ENCODE measurements around the gene PALM.

The PALM gene

GRCh38 chr19:782185-782877 lies 73.6 kb downstream of the PALM start:
- DNase-seq (ENCODE audit: extremely low spot score), result no peak
- ChIA-PET POLR2A (interaction anchor here (1.0 kb wide), 1 partner anchor 17 kb away, joined by 3 read pairs; no protein-coding TSS in a partner anchor), CTCF (no interaction called here)
- no peak for TF ChIP-seq SUZ12 (IDR thresholded peaks at IDR 0.05)
- no peak for TF ChIP-seq BHLHE40 (IDR thresholded peaks at IDR 0.05; ENCODE audit: borderline replicate concordance)
- no peak for TF ChIP-seq TARDBP (IDR thresholded peaks at IDR 0.05)
- TF ChIP-seq LEF1 (IDR thresholded peaks at IDR 0.05; ENCODE audit: borderline replicate concordance), result no peak
- no peak for TF ChIP-seq CTBP1 (IDR thresholded peaks at IDR 0.05; ENCODE audit: borderline replicate concordance)
- no peak for TF ChIP-seq ARNT (IDR thresholded peaks at IDR 0.05)
- no peak for TF ChIP-seq FOXK2 (IDR thresholded peaks at IDR 0.05)
- TF ChIP-seq NFRKB (IDR thresholded peaks at IDR 0.05), result no peak
- no peak for TF ChIP-seq L3MBTL2 (conservative IDR thresholded peaks at IDR 0.05)
- no peak for TF ChIP-seq SP1 (IDR thresholded peaks at IDR 0.05)
- TF ChIP-seq FOXM1 (IDR thresholded peaks at IDR 0.05; ENCODE audit: borderline replicate concordance), result no peak
- no peak for TF ChIP-seq HDGF (IDR thresholded peaks at IDR 0.05; ENCODE audit: borderline replicate concordance)
- TF ChIP-seq FOXA1 (IDR thresholded peaks at IDR 0.05), result no peak
- TF ChIP-seq ZNF384 (IDR thresholded peaks at IDR 0.05), result no peak
- TF ChIP-seq PKNOX1 (IDR thresholded peaks at IDR 0.05), result no peak
- TF ChIP-seq ELF4 (IDR thresholded peaks at IDR 0.05), result no peak

- TF ChIP-seq LEF1 (IDR thresholded peaks at IDR 0.05; ENCODE audit: borderline replicate concordance) (no peak), BHLHE40 (IDR thresholded peaks at IDR 0.05; ENCODE audit: borderline replicate concordance) (no peak), ZNF384 (IDR thresholded peaks at IDR 0.05) (no peak)
- CTCF ChIA-PET, result no interaction called here
- POLR2A ChIA-PET, result no interaction called here
- DNase-seq (ENCODE audit: extremely low spot score), result no peak
Measured at GRCh38 chr19:782878-783668, 74.3 kb downstream of the PALM start.

- DNase-seq (ENCODE audit: extremely low spot score), result no peak
- CTCF ChIA-PET, result no interaction called here
- POLR2A ChIA-PET, result no interaction called here
- no peak for TF ChIP-seq ARNT (IDR thresholded peaks at IDR 0.05)
- TF ChIP-seq HDGF (IDR thresholded peaks at IDR 0.05; ENCODE audit: borderline replicate concordance), result no peak
- TF ChIP-seq SP1 (IDR thresholded peaks at IDR 0.05), result no peak
- no peak for TF ChIP-seq BHLHE40 (IDR thresholded peaks at IDR 0.05; ENCODE audit: borderline replicate concordance)
- TF ChIP-seq FOXA1 (IDR thresholded peaks at IDR 0.05), result no peak
- no peak for TF ChIP-seq PKNOX1 (IDR thresholded peaks at IDR 0.05)
- no peak for TF ChIP-seq CTBP1 (IDR thresholded peaks at IDR 0.05; ENCODE audit: borderline replicate concordance)
- no peak for TF ChIP-seq L3MBTL2 (conservative IDR thresholded peaks at IDR 0.05)
- TF ChIP-seq ZNF384 (IDR thresholded peaks at IDR 0.05), result no peak
- TF ChIP-seq NFRKB (IDR thresholded peaks at IDR 0.05), result no peak
- TF ChIP-seq FOXK2 (IDR thresholded peaks at IDR 0.05), result no peak
- no peak for TF ChIP-seq SUZ12 (IDR thresholded peaks at IDR 0.05)
- no peak for TF ChIP-seq ELF4 (IDR thresholded peaks at IDR 0.05)
- no peak for TF ChIP-seq TARDBP (IDR thresholded peaks at IDR 0.05)
- no peak for TF ChIP-seq LEF1 (IDR thresholded peaks at IDR 0.05; ENCODE audit: borderline replicate concordance)
- no peak for TF ChIP-seq FOXM1 (IDR thresholded peaks at IDR 0.05; ENCODE audit: borderline replicate concordance)
Measured at GRCh38 chr19:784541-784940, 75.8 kb downstream of the PALM start.

- no peak for DNase-seq (ENCODE audit: extremely low spot score)
- no peak for TF ChIP-seq BHLHE40 (IDR thresholded peaks at IDR 0.05; ENCODE audit: borderline replicate concordance)
- TF ChIP-seq HDGF (IDR thresholded peaks at IDR 0.05; ENCODE audit: borderline replicate concordance), result no peak
- TF ChIP-seq PKNOX1 (IDR thresholded peaks at IDR 0.05), result no peak
- TF ChIP-seq NFRKB (IDR thresholded peaks at IDR 0.05), result no peak
- no peak for TF ChIP-seq SUZ12 (IDR thresholded peaks at IDR 0.05)
- no peak for TF ChIP-seq LEF1 (IDR thresholded peaks at IDR 0.05; ENCODE audit: borderline replicate concordance)
- no peak for TF ChIP-seq ELF4 (IDR thresholded peaks at IDR 0.05)
- ChIA-PET CTCF (no interaction called here), POLR2A (no interaction called here)
Measured at GRCh38 chr19:787536-787935, 78.8 kb downstream of the PALM start.

GRCh38 chr19:788686-788982 lies 79.9 kb downstream of the PALM start:
- TF ChIP-seq LEF1 (IDR thresholded peaks at IDR 0.05; ENCODE audit: borderline replicate concordance) (no peak), ZNF384 (IDR thresholded peaks at IDR 0.05) (no peak), FOXK2 (IDR thresholded peaks at IDR 0.05) (no peak)
- no peak for DNase-seq (ENCODE audit: extremely low spot score)
- CTCF ChIA-PET, result interaction anchor here (0.6 kb wide), 1 partner anchor 71 kb away, joined by 3 read pairs; no protein-coding TSS in a partner anchor
- POLR2A ChIA-PET, result interaction anchor here (1.0 to 1.4 kb wide), 3 partner anchors 10 to 480 kb away, joined by 3 to 8 read pairs (median 4); partner anchors contain the start of gene CIRBP
